ENCODE measurements around the gene ANKS1A. TPM values are rescaled to one million over a fixed set of nuclear protein-coding genes. Genes with fewer than 3 reads are reported as not detected.

The ANKS1A gene
- total RNA-seq, 3 donors from 2014 or later (not counting 1 experiment from before 2014, with no cell fraction given) = 10.4 to 11.5 (median 10.9) TPM

GRCh38 chr6:35078896-35079295 lies 189.8 kb downstream of the ANKS1A start:
- H3K4me3 ChIP-seq (ENCODE audit: low read length) = no peak overlapping the region
- no peak for TF ChIP-seq CTCF (IDR thresholded peaks at IDR 0.05)
- DNase-seq (no peak), ATAC-seq (no peak)
- no peak overlapping the region for H3K27ac ChIP-seq (ENCODE audit: low read length)
- 95% methylated on average over 11 of the region's 11 CpGs for WGBS (ENCODE audit: insufficient coverage)
- no peaks in the 10 kb centered on the region for H3K27me3 ChIP-seq (ENCODE audit: control insufficient read depth, insufficient read depth, low read length)
- Mint-ChIP-seq H3K9me3 (no peaks in the 10 kb centered on the region), H3K36me3 (no peaks in the 10 kb centered on the region), H3K4me1 (peaks cover 6 to 7% of the 10 kb centered on the region in 2 donors), H3K27me3 (ENCODE audit: low read depth in 2 of 2) (no peaks in the 10 kb centered on the region), H3K4me3 (no peak overlapping the region), H3K27ac (no peak overlapping the region)
- intact Hi-C loops (cut with micrococcal nuclease) = no loop called here
- no peaks in the 10 kb centered on the region for H3K4me1 ChIP-seq (ENCODE audit: control insufficient read depth, insufficient read depth, low read length)
- H3K36me3 ChIP-seq (ENCODE audit: control insufficient read depth, insufficient read depth, low read length) = peaks cover 38% of the 10 kb centered on the region
- H3K9me3 ChIP-seq (ENCODE audit: control insufficient read depth, insufficient read depth, low read length) = no peaks in the 10 kb centered on the region

GRCh38 chr6:35079311-35080000 lies 190.4 kb downstream of the ANKS1A start:
- Histone ChIP-seq H3K4me3 (ENCODE audit: low read length) (no peak overlapping the region), H3K27ac (ENCODE audit: low read length) (no peak overlapping the region), H3K9me3 (ENCODE audit: control insufficient read depth, insufficient read depth, low read length) (no peaks in the 10 kb centered on the region), H3K36me3 (ENCODE audit: control insufficient read depth, insufficient read depth, low read length) (peaks cover 39% of the 10 kb centered on the region), H3K27me3 (ENCODE audit: control insufficient read depth, insufficient read depth, low read length) (no peaks in the 10 kb centered on the region), H3K4me1 (ENCODE audit: control insufficient read depth, insufficient read depth, low read length) (no peaks in the 10 kb centered on the region)
- TF ChIP-seq CTCF (IDR thresholded peaks at IDR 0.05) = no peak
- H3K27ac Mint-ChIP-seq = no peak overlapping the region
- no peak for DNase-seq
- no peaks in the 10 kb centered on the region for H3K9me3 Mint-ChIP-seq
- no peak for ATAC-seq
- WGBS (ENCODE audit: insufficient coverage) = 96% methylated on average over 23 of the region's 23 CpGs
- H3K27me3 Mint-ChIP-seq (ENCODE audit: low read depth in 2 of 2) = no peaks in the 10 kb centered on the region
- H3K4me3 Mint-ChIP-seq = no peak overlapping the region
- H3K36me3 Mint-ChIP-seq = no peaks in the 10 kb centered on the region
- intact Hi-C loops (cut with micrococcal nuclease) = no loop called here
- H3K4me1 Mint-ChIP-seq = peaks cover 6 to 7% of the 10 kb centered on the region in 2 donors

DNA sequence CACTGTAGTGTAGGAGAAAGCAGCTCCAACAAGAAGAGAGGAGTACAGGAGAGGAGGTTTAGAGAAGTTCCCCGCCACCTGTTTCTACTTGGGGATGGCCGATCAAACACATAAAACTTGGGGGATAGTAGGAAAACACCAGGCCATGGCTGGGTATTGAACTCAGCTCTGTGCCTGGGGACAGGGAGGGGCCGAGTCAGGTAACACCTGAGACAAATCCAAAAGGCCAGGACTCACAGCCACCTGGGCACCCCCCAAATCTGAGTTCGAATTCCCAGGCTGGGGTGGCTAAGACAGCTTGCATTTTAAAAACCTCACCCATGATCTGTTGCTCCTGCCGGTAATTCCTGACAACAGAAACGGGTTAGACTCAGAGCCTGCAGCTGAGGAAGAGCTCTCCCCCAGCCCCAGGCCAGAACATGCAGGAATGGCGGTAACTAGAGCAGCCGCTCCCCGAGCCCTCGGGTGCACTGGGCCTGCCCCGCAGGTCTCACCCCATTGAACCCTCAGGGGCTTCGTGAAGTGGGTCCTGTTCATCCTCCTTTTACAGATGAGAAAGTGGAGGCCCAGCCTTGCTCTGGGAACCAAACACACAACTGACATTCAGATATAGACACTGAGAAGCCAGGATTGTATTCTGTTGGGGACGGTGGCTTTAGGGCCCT lies 191.1 kb downstream of the ANKS1A start:
- Histone ChIP-seq H3K36me3 (ENCODE audit: control insufficient read depth, insufficient read depth, low read length) (peaks cover 43% of the 10 kb centered on the region), H3K4me3 (ENCODE audit: low read length) (no peak overlapping the region), H3K9me3 (ENCODE audit: control insufficient read depth, insufficient read depth, low read length) (no peaks in the 10 kb centered on the region), H3K27me3 (ENCODE audit: control insufficient read depth, insufficient read depth, low read length) (no peaks in the 10 kb centered on the region), H3K4me1 (ENCODE audit: control insufficient read depth, insufficient read depth, low read length) (no peaks in the 10 kb centered on the region), H3K27ac (ENCODE audit: low read length) (no peak overlapping the region)
- peaks cover 6 to 7% of the 10 kb centered on the region in 2 donors for H3K4me1 Mint-ChIP-seq
- DNase-seq (no peak), ATAC-seq (no peak)
- H3K27ac Mint-ChIP-seq = no peak overlapping the region
- H3K36me3 Mint-ChIP-seq = no peaks in the 10 kb centered on the region
- H3K4me3 Mint-ChIP-seq = no peak overlapping the region
- whole genome bisulfite sequencing (ENCODE audit: insufficient coverage) = 95% methylated on average over 13 of the region's 13 CpGs
- no peak for TF ChIP-seq CTCF (IDR thresholded peaks at IDR 0.05)
- intact Hi-C loops (cut with micrococcal nuclease) = no loop called here
- no peaks in the 10 kb centered on the region for H3K9me3 Mint-ChIP-seq
- H3K27me3 Mint-ChIP-seq (ENCODE audit: low read depth in 2 of 2) = no peaks in the 10 kb centered on the region

Data from natural killer cell (primary cell).